GM12873 (cell line): ENCODE measurements around the gene C19orf81.

ENCODE experiments used
- CTCF ChIP-seq: IDR thresholded peaks from 2 replicates; pipeline ENCODE4 v1.5.1; 2012; ENCODE audit warnings: low read depth, mild to moderate bottlenecking, moderate library complexity, low read length, control low read depth; ENCODE audit not compliant: insufficient read depth; ENCODE audit errors: missing control alignments

The C19orf81 gene

GRCh38 chr19:50649433-50650391, at the start of gene C19orf81:
TSS of gene C19orf81 (plus strand) at chr19:50649445. CDS start at chr19:50649445, 0 bp downstream.
- no peak for TF ChIP-seq CTCF

GRCh38 chr19:50601407-50602088, 47.7 kb upstream of the C19orf81 start:
- no peak for TF ChIP-seq CTCF

GRCh38 chr19:50602089-50602422, 47.2 kb upstream of the C19orf81 start:
- no peak for TF ChIP-seq CTCF

- no peak for TF ChIP-seq CTCF
These were observed 46.7 kb upstream of the C19orf81 start for GRCh38 chr19:50602496-50602895.

- TF ChIP-seq CTCF = no peak
These were observed 46.3 kb upstream of the C19orf81 start for GRCh38 chr19:50602935-50603334.

GRCh38 chr19:50607388-50607787, 41.9 kb upstream of the C19orf81 start:
- TF ChIP-seq CTCF = no peak
